ENCODE data around the gene NRSN1. TPM values are rescaled to one million over a fixed set of nuclear protein-coding genes. Genes with fewer than 3 reads are reported as not detected.

The NRSN1 gene
- total RNA-seq, 2 donors from 2014 or later: not detected

GRCh38 chr6:24149836-24150235, 23.8 kb downstream of the NRSN1 start:
- Mint-ChIP-seq H3K36me3 (ENCODE audit: low read depth) (no peaks in the 10 kb centered on the region), H3K4me1 (no peaks in the 10 kb centered on the region), H3K27ac (no peak overlapping the region), H3K27me3 (peaks cover 7% of the 10 kb centered on the region), H3K9me3 (no peaks in the 10 kb centered on the region), H3K4me3 (no peak overlapping the region)
- no peak for ATAC-seq (replicated peaks)

- Mint-ChIP-seq H3K27me3 (peaks cover 14% of the 10 kb centered on the region), H3K4me3 (no peak overlapping the region), H3K9me3 (no peaks in the 10 kb centered on the region), H3K4me1 (no peaks in the 10 kb centered on the region), H3K36me3 (ENCODE audit: low read depth) (no peaks in the 10 kb centered on the region), H3K27ac (no peak overlapping the region)
- no peak for ATAC-seq (replicated peaks)
Observed at GRCh38 chr6:24152014-24152413, 26.0 kb downstream of the NRSN1 start.

- Mint-ChIP-seq H3K27me3 (peaks cover 18% of the 10 kb centered on the region), H3K36me3 (ENCODE audit: low read depth) (no peaks in the 10 kb centered on the region), H3K4me3 (no peak overlapping the region), H3K27ac (no peak overlapping the region), H3K9me3 (no peaks in the 10 kb centered on the region), H3K4me1 (no peaks in the 10 kb centered on the region)
- ATAC-seq (replicated peaks): peak; percentile 42
Observed at GRCh38 chr6:24154121-24154520, 28.1 kb downstream of the NRSN1 start.

- Mint-ChIP-seq H3K4me3 (no peak overlapping the region), H3K27ac (no peak overlapping the region), H3K27me3 (peaks cover 11% of the 10 kb centered on the region), H3K9me3 (no peaks in the 10 kb centered on the region), H3K4me1 (no peaks in the 10 kb centered on the region), H3K36me3 (ENCODE audit: low read depth) (no peaks in the 10 kb centered on the region)
- ATAC-seq (replicated peaks): no peak
Observed at GRCh38 chr6:24157886-24158285, 31.9 kb downstream of the NRSN1 start.

GRCh38 chr6:24183584-24183983, 57.6 kb downstream of the NRSN1 start:
- ATAC-seq (replicated peaks): no peak
- no peaks in the 10 kb centered on the region for H3K36me3 Mint-ChIP-seq (ENCODE audit: low read depth)

GRCh38 chr6:24186349-24186748, 60.3 kb downstream of the NRSN1 start:
- ATAC-seq (replicated peaks): no peak
- Mint-ChIP-seq H3K36me3 (ENCODE audit: low read depth) (no peaks in the 10 kb centered on the region), H3K9me3 (no peaks in the 10 kb centered on the region), H3K4me3 (no peak overlapping the region), H3K27me3 (peaks cover 18% of the 10 kb centered on the region), H3K4me1 (no peaks in the 10 kb centered on the region), H3K27ac (no peak overlapping the region)

More at GRCh38 chr6:24183584-24183983, 57.6 kb downstream of the NRSN1 start:
- H3K4me1 Mint-ChIP-seq: no peaks in the 10 kb centered on the region
- peaks cover 9% of the 10 kb centered on the region for H3K27me3 Mint-ChIP-seq
- H3K4me3 Mint-ChIP-seq: no peak overlapping the region
- H3K9me3 Mint-ChIP-seq: no peaks in the 10 kb centered on the region
- H3K27ac Mint-ChIP-seq: no peak overlapping the region

- no peaks in the 10 kb centered on the region for H3K4me1 Mint-ChIP-seq
- no peaks in the 10 kb centered on the region for H3K9me3 Mint-ChIP-seq
- no peak overlapping the region for H3K27ac Mint-ChIP-seq
- H3K27me3 Mint-ChIP-seq: peaks cover 22% of the 10 kb centered on the region
- H3K36me3 Mint-ChIP-seq (ENCODE audit: low read depth): no peaks in the 10 kb centered on the region
- H3K4me3 Mint-ChIP-seq: no peak overlapping the region
- ATAC-seq (replicated peaks): no peak
Observed at GRCh38 chr6:24187965-24188577, 62.1 kb downstream of the NRSN1 start.

GRCh38 chr6:24188578-24189080, 62.6 kb downstream of the NRSN1 start:
- Mint-ChIP-seq H3K27me3 (peaks cover 22% of the 10 kb centered on the region), H3K27ac (no peak overlapping the region), H3K9me3 (no peaks in the 10 kb centered on the region), H3K4me1 (no peaks in the 10 kb centered on the region), H3K4me3 (no peak overlapping the region), H3K36me3 (ENCODE audit: low read depth) (no peaks in the 10 kb centered on the region)
- no peak for ATAC-seq (replicated peaks)

- Mint-ChIP-seq H3K36me3 (ENCODE audit: low read depth) (no peaks in the 10 kb centered on the region), H3K4me3 (no peak overlapping the region), H3K27me3 (peaks cover 22% of the 10 kb centered on the region), H3K9me3 (no peaks in the 10 kb centered on the region), H3K27ac (no peak overlapping the region), H3K4me1 (no peaks in the 10 kb centered on the region)
- no peak for ATAC-seq (replicated peaks)
Observed at GRCh38 chr6:24191346-24191745, 65.3 kb downstream of the NRSN1 start.

- no peaks in the 10 kb centered on the region for H3K9me3 Mint-ChIP-seq
- no peak for ATAC-seq (replicated peaks)
- H3K27me3 Mint-ChIP-seq: peaks cover 14% of the 10 kb centered on the region
- no peak overlapping the region for H3K4me3 Mint-ChIP-seq
- no peaks in the 10 kb centered on the region for H3K4me1 Mint-ChIP-seq
- no peak overlapping the region for H3K27ac Mint-ChIP-seq
- H3K36me3 Mint-ChIP-seq (ENCODE audit: low read depth): no peaks in the 10 kb centered on the region
Observed at GRCh38 chr6:24193364-24193763, 67.3 kb downstream of the NRSN1 start.

- no peaks in the 10 kb centered on the region for H3K9me3 Mint-ChIP-seq
- H3K27ac Mint-ChIP-seq: no peak overlapping the region
- no peaks in the 10 kb centered on the region for H3K4me1 Mint-ChIP-seq
- H3K4me3 Mint-ChIP-seq: no peak overlapping the region
- ATAC-seq (replicated peaks): no peak
- no peaks in the 10 kb centered on the region for H3K36me3 Mint-ChIP-seq (ENCODE audit: low read depth)
- peaks cover 8% of the 10 kb centered on the region for H3K27me3 Mint-ChIP-seq
Observed at GRCh38 chr6:24194978-24195700, 69.1 kb downstream of the NRSN1 start.

- no peak for ATAC-seq (replicated peaks)
- Mint-ChIP-seq H3K4me3 (no peak overlapping the region), H3K27me3 (peaks cover 11% of the 10 kb centered on the region), H3K4me1 (no peaks in the 10 kb centered on the region), H3K9me3 (no peaks in the 10 kb centered on the region), H3K27ac (no peak overlapping the region), H3K36me3 (ENCODE audit: low read depth) (no peaks in the 10 kb centered on the region)
Observed at GRCh38 chr6:24195836-24196597, 70.0 kb downstream of the NRSN1 start.
